ENCODE measurements around the gene TUBB4A.

TUBB4A gene

DNA sequence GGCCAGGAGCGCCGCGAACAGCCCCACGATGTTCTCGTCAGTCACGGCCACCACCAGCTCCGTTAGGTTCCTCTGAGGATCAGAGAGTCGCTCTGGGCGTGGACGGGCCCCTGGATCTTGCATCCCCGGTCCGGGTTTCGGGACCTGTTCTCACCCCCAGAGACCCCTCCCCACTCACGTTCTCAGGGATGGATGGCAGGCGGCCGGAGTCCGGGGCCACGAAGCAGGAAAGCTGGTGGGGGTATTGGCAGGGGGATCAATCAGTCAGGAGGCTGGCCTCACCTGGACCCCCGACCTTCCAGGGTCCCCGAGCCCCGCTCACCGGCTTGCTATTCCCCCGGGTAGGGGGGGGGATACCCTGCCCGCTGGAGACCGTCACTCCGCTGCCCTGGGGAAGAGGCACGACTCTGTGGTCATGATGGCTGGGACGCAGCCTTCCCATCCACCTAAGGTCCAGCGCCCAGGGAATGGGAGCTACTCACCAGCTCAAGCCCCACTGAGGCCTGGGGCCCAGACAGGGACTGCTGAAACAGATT lies 25.1 kb downstream of the TUBB4A start:
- no peak for DNase-seq (ENCODE audit: low read depth)
- TF ChIP-seq, protein P1, sequence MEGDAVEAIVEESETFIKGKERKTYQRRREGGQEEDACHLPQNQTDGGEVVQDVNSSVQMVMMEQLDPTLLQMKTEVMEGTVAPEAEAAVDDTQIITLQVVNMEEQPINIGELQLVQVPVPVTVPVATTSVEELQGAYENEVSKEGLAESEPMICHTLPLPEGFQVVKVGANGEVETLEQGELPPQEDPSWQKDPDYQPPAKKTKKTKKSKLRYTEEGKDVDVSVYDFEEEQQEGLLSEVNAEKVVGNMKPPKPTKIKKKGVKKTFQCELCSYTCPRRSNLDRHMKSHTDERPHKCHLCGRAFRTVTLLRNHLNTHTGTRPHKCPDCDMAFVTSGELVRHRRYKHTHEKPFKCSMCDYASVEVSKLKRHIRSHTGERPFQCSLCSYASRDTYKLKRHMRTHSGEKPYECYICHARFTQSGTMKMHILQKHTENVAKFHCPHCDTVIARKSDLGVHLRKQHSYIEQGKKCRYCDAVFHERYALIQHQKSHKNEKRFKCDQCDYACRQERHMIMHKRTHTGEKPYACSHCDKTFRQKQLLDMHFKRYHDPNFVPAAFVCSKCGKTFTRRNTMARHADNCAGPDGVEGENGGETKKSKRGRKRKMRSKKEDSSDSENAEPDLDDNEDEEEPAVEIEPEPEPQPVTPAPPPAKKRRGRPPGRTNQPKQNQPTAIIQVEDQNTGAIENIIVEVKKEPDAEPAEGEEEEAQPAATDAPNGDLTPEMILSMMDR (IDR thresholded peaks at IDR 0.05; ENCODE audit: low read depth, low read length, missing control alignments): no peak
- in situ Hi-C loops (cut with HindIII; ENCODE audit: low sequenced_read_pairs): no loop called here
- peak overlapping the region; percentile 14 for H3K4me3 ChIP-seq (ENCODE audit: low read depth, low read length)

DNA sequence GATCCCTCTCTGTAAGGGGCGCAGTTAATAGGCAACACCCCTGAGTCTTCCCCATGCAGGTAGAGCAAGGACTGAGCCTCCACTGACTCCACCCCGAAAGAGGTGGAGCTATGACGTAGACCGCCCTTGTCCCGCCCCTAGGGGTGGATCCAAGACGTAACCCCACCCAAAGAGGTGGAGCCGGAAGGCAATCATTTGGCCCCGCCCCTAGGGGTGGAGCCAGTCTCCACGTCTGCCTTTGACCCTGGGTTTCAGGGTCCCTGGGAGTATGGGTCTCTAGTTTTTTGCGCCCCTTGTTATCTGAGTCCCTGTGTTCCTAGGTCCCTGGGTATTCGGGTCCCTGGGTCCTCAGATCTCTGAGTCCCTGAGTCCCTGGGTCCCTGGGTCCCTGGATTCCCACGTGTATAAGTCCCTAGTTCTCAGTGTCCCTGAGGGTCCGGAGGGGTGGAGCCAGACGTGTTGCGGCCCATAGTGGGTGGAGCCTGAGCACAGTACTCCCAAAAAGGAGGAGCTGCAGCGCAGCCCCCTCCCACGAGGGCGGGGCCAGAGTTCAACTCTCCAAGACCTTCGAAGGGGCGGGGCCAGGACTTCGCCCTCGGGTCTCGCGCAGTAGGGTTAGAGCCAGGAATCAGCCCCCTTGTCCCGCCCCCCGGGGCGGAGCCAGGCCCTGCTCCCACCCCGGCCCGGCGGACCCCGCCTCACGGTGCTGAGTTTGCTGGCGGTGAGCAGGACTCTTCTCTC lies 25.8 kb downstream of the TUBB4A start:
- TF ChIP-seq, protein P1 (IDR thresholded peaks at IDR 0.05; ENCODE audit: low read depth, low read length, missing control alignments): no peak
- peak overlapping the region; percentile 14 for H3K4me3 ChIP-seq (ENCODE audit: low read depth, low read length)
- peak; percentile 5 for DNase-seq (ENCODE audit: low read depth)
- in situ Hi-C loops (cut with HindIII; ENCODE audit: low sequenced_read_pairs): no loop called here

DNA sequence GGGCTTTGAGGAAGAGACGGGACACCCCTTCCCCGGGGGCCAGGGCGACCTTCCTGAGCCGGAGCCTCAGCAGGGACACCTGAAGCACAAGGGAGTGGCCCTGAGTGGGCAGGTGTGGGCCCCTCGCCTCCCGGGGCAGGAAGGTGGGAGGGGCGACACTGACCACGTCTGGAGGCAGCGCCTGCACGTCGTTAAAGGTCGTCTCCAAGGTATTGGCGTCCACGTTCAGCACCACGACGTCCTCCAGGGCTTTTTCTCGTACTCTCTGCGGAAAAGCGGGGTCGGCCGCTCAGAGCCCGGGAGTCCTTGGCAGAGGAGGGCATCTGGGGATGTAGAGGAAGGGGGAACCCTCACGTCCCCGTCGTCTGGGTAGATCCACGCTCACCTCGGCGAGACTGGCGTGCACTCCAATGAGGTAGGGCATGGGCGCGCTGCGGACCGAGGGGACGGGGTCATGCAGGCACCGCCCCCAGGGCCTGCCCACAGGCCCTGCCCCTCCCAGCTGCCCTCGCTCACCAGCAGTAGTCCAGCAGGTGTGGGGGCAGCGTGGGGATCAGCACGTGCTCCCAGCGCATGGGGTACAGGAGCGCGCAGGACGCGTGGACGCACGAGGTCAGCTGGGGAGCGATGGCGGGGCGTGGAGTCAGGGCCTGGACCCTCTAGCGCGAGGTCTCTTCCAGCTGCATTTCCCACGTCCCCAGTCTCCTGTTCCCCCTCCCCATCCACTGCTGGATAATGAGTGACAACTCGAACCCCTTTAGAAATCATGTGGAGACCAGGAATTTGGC lies 26.6 kb downstream of the TUBB4A start:
- no peak overlapping the region for H3K4me3 ChIP-seq (ENCODE audit: low read depth, low read length)
- no peak for DNase-seq (ENCODE audit: low read depth)
- TF ChIP-seq, protein P1 (IDR thresholded peaks at IDR 0.05; ENCODE audit: low read depth, low read length, missing control alignments): no peak
- in situ Hi-C loops (cut with HindIII; ENCODE audit: low sequenced_read_pairs): no loop called here

DNA sequence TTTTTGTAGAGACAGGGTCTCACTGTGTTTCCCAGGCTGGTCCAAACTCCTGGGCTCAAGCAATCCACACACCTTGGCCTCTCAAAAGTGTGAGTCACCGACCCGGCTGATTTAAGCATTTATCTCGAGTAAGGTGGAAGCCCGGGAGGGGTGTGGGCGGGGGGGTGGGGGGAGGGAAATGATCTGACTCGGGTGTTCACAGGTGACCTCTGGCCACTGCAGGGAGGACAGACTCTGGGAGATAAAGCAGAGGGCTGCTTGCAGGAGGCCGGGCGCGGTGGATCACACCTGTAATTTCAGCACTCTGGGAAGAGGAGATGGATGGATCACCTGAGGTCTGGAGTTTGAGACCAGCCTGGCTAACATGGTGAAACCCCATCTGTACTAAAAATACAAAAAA lies 28.5 kb downstream of the TUBB4A start:
- no peak overlapping the region for H3K4me3 ChIP-seq (ENCODE audit: low read depth, low read length)
- in situ Hi-C loops (cut with HindIII; ENCODE audit: low sequenced_read_pairs): no loop called here
- TF ChIP-seq, protein P1 (IDR thresholded peaks at IDR 0.05; ENCODE audit: low read depth, low read length, missing control alignments): no peak

DNA sequence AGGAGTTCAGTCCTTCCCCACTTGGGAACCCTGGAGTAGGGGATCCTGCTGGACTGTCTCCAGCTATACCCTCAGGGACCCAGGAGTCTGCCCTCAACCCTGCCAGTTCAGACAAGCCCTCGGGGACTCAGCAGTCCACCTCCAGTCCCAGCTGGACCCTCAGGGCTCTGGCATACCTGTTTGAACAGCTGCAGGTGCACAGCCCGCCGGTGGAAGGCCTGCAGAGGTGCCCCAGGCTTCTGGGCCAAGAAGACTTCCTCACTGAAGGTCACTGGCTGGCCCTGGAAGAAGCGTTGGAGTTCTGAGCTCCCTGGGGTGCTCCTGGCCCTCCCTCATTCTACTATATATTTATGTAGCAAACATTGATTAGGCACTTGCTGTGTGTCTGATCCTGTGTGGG lies 29.4 kb downstream of the TUBB4A start:
- TF ChIP-seq, protein P1 (IDR thresholded peaks at IDR 0.05; ENCODE audit: low read depth, low read length, missing control alignments): no peak
- H3K4me3 ChIP-seq (ENCODE audit: low read depth, low read length): no peak overlapping the region
- in situ Hi-C loops (cut with HindIII; ENCODE audit: low sequenced_read_pairs): no loop called here
- DNase-seq (ENCODE audit: low read depth): no peak

More for the DNA sequence above, 28.5 kb downstream of the TUBB4A start:
- DNase-seq (ENCODE audit: low read depth): no peak

DNA sequence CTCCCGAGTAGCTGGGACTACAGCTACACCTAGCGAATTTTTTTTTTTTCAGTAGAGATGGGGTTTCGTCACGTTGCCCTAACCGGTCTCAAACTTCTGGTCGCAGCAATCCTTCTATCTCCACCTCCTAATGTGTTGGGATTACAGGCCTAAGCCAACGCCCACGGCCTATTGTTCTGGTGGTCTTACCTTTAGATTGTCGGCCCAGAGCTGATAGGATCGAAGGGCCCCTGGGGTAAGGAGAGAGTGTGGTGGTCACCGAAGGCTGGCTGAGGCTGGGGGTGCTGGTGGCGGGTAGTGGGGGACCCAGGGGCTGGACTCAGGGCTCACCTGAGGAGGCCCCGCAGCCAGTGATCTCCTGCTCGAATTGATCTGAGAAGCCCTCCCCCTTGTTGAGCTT lies 31.0 kb downstream of the TUBB4A start:
- in situ Hi-C loops (cut with HindIII; ENCODE audit: low sequenced_read_pairs): no loop called here
- DNase-seq (ENCODE audit: low read depth): no peak
- TF ChIP-seq, protein P1 (IDR thresholded peaks at IDR 0.05; ENCODE audit: low read depth, low read length, missing control alignments): no peak
- no peak overlapping the region for H3K4me3 ChIP-seq (ENCODE audit: low read depth, low read length)
